Left ventricle myocardium superior (tissue), 1 donor: ENCODE results near the gene HEXIM2. TPM values are rescaled to one million over a fixed set of nuclear protein-coding genes. Genes with fewer than 3 reads are reported as not detected.

ENCODE experiments used
- ATAC-seq: fragments of 200-7000 bp; cut with Tn5 transposase; one replicate; pipeline ENCODE4 v1.9.1; 2020; ENCODE audit warnings: mild to moderate bottlenecking, moderate library complexity
- DNase-seq: peaks from one replicate; pipeline ENCODE4 v3.0.0-alpha.2; 2020
- intact Hi-C: fragments of 100-400 bp; cut with micrococcal nuclease; formaldehyde crosslinking; loops from one replicate; pipeline ENCODE4 v1.11.0; 2022
- total RNA-seq: library from RNA; stranded (reverse); fragmentation: NEBNext Ultra II Directional; extraction: Animal tissue kit (Norgen Biotek cat#: 25700); gene quantifications from one replicate; pipeline ENCODE4 v1.2.1, GENCODE V29; 2021
- donor health status: DM: no; HTN: yes; CAD: no; lungs with severe emphysema.

HEXIM2 gene
- total RNA-seq, 1 donor from 2014 or later: 8.9 TPM

- DNase-seq (no peak), ATAC-seq (no peak)
- intact Hi-C loops: no loop called here
Observed at GRCh38 chr17:45138911-45139532, 22.7 kb upstream of the HEXIM2 start.

- intact Hi-C loops: no loop called here
- no peak for ATAC-seq
- no peak for DNase-seq
Observed at GRCh38 chr17:45139533-45139920, 22.1 kb upstream of the HEXIM2 start.

GRCh38 chr17:45143094-45143670 is 18.5 kb upstream of the HEXIM2 start:
- intact Hi-C loops: no loop called here
- no peak for DNase-seq

GRCh38 chr17:45143767-45144198 is 17.9 kb upstream of the HEXIM2 start:
- intact Hi-C loops: no loop called here
- DNase-seq: peak; percentile 94
- ATAC-seq: peak; percentile 34

More at GRCh38 chr17:45143094-45143670, 18.5 kb upstream of the HEXIM2 start:
- ATAC-seq: no peak

- intact Hi-C loops: no loop called here
- ATAC-seq (peak; percentile 26), DNase-seq (peak; percentile 84)
Observed at GRCh38 chr17:45144199-45145034, 17.3 kb upstream of the HEXIM2 start.

- ATAC-seq (no peak), DNase-seq (peak; percentile 38)
- intact Hi-C loops: no loop called here
Observed at GRCh38 chr17:45145035-45145389, 16.7 kb upstream of the HEXIM2 start.

- no peak for DNase-seq
- ATAC-seq: no peak
- intact Hi-C loops: no loop called here
Observed at GRCh38 chr17:45146166-45146565, 15.5 kb upstream of the HEXIM2 start.

- ATAC-seq (no peak), DNase-seq (no peak)
- intact Hi-C loops: no loop called here
Observed at GRCh38 chr17:45146592-45146889, 15.1 kb upstream of the HEXIM2 start.

GRCh38 chr17:45146890-45147580 is 14.6 kb upstream of the HEXIM2 start:
- ATAC-seq (peak; percentile 5), DNase-seq (no peak)
- intact Hi-C loops: no loop called here

- ATAC-seq (peak; percentile 31), DNase-seq (peak; percentile 88)
- intact Hi-C loops: no loop called here
Observed at GRCh38 chr17:45147581-45148182, 14.0 kb upstream of the HEXIM2 start.

- ATAC-seq: peak; percentile 77
- intact Hi-C loops: no loop called here
- DNase-seq: peak; percentile 100
Observed at GRCh38 chr17:45148183-45149036, 13.3 kb upstream of the HEXIM2 start, which contains the start of gene HEXIM1. HEXIM1 (plus strand) TSS chr17:45148475; CDS start chr17:45149191, 716 bp downstream.

- DNase-seq (peak; percentile 93), ATAC-seq (peak; percentile 69)
- intact Hi-C loops: no loop called here
Observed at GRCh38 chr17:45149037-45149668, 12.5 kb upstream of the HEXIM2 start.

GRCh38 chr17:45149669-45150664 is 11.7 kb upstream of the HEXIM2 start:
- DNase-seq (peak; percentile 77), ATAC-seq (peak; percentile 8)

GRCh38 chr17:45150911-45151809 is 10.5 kb upstream of the HEXIM2 start:
- ATAC-seq (no peak), DNase-seq (no peak)
- intact Hi-C loops: no loop called here

More at GRCh38 chr17:45149669-45150664, 11.7 kb upstream of the HEXIM2 start:
- intact Hi-C loops: no loop called here

GRCh38 chr17:45155029-45155428 is 6.6 kb upstream of the HEXIM2 start:
- intact Hi-C loops: no loop called here
- DNase-seq (no peak), ATAC-seq (no peak)

GRCh38 chr17:45155483-45155882 is 6.2 kb upstream of the HEXIM2 start:
- ATAC-seq (no peak), DNase-seq (no peak)
- intact Hi-C loops: no loop called here
